NCI-H774 (cell line): ENCODE data around the gene ITGB5.

Source experiments
- DNase-seq: peaks from one replicate; lab custom pipeline; 2025; lab: John Stamatoyannopoulos, UW

ITGB5 gene

GRCh38 chr3:124893526-124893925, 6.4 kb upstream of the ITGB5 start:
- no peak for DNase-seq

- DNase-seq = no peak
These were observed 3.5 kb upstream of the ITGB5 start for GRCh38 chr3:124890573-124891190.

- DNase-seq = no peak
These were observed 1.6 kb upstream of the ITGB5 start for GRCh38 chr3:124888482-124889441.

DNA sequence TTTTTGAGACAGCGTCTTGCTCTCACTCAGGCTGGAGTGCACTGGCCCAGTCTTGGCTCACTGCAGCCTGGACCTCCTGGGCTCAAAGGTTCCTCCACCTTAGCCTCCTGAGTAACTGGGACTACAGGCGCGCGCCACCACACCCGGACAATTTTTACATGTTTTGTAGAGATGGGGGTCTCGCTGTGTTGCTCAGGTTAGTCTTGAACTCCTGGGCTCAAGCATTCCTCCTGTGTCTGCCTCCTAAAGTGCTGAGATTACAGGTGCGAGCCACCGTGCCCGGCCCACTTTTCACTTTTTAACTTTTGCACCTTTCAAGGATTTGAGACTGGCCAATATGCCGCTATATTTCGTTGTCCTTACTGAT, 750 bp upstream of the ITGB5 start:
- no peak for DNase-seq

DNA sequence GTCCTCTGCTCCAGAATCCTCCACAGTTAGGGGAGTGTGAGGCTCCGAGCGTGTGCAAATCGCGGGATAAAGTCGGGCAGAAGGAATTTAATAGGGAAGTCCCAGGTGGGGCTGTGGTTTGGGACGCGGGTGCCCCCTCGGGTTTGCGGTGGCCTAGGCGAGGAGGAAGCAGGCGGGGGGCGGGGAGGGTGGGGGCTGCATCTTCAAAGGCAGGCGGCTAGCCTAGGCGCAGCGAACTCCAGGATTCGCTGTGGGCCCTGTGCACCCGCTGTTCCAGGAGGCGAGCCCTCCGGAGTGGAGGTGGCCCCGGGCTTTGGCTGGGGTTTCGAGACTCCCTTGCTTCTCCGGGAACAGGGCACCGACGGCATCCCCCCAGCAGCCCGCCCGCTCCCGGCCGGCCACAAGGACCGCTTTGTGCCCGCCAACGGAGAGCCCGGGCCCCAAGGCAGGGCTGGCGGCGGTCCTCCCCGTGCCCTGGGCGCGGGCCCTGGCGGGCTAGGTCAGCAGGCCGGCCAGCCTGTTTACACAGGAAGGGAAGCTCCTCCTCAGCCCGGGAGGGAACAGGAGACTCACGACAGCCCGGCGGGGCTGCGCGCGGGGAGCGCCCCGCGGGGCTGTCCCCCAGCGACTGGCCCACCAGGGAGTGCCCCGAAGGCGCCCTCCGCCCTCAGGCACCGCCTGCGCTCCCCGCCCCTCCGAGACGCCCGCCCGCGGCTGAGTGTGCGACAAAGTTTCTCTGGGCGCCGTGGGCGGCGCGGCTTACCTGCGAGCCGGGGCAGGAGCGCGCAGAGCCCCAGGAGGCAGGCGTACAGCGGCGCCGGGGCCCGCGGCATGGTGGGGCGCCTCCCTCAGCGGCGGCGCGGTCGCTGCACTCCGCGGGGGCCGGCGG, 753 bp downstream of the ITGB5 start:
- DNase-seq = no peak

DNA sequence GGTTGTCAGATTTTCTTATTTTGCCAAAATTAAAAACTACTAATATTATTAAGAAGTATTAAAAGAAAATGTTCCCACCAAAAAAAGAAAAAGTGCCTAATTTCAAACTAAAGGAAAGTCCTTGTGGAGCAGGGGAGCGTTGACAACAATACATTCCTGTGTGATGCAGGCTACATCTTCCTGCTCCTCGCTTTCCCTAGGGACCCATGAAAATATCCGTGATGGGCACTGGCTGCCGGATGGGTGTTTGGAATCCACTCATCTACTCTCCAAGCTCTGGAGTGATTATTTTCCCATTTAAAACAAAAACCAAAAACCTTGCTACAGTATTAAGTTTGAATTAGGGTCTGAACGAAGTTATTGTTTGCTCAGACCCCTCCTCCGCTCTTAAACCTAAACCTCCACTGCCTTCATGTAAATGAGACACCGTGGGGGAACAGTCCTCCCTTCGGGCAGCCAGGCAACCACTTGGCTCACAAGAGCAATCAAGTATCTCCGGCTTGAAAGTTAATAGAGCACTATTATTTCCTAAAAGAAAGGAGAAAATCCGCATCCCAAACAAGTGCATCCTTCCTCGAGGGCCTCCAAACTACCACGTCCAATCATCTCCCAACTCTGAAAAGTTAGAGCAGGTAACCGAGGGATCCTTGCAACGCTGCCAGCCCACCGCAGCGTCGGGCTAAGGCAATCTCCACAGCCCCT, 1.5 kb downstream of the ITGB5 start:
- DNase-seq = no peak

DNA sequence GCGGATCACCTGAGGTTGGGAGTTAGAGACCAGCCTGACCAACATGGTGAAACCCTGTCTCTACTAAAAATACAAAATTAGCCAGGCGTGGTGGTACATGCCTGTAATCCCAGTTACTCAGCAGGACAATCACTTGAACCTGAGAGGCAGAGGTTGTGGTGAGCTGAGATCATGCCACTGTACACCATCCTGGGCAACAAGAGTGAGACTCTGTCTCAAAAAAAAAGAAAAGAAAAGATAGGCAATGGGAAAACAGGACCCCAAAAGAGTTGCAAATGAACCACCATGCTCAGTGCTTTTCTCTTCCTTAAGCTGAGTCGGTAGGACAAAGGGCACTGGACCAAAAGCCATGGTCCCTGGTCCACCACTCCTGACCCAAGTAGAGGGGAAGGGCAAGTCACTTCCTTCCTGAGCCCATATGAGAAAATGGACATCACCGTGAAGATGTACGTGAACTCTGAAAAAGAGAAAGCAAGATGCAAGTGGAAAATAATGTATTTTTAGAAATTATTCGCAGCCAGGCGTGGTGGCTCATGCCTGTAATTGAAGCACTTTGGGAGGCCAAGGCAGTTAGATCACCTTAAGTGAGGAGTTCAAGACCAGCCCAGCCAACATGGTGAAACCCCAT, 2.6 kb downstream of the ITGB5 start:
- no peak for DNase-seq

- DNase-seq = no peak
These were observed 3.2 kb downstream of the ITGB5 start for GRCh38 chr3:124883766-124884473.

DNA sequence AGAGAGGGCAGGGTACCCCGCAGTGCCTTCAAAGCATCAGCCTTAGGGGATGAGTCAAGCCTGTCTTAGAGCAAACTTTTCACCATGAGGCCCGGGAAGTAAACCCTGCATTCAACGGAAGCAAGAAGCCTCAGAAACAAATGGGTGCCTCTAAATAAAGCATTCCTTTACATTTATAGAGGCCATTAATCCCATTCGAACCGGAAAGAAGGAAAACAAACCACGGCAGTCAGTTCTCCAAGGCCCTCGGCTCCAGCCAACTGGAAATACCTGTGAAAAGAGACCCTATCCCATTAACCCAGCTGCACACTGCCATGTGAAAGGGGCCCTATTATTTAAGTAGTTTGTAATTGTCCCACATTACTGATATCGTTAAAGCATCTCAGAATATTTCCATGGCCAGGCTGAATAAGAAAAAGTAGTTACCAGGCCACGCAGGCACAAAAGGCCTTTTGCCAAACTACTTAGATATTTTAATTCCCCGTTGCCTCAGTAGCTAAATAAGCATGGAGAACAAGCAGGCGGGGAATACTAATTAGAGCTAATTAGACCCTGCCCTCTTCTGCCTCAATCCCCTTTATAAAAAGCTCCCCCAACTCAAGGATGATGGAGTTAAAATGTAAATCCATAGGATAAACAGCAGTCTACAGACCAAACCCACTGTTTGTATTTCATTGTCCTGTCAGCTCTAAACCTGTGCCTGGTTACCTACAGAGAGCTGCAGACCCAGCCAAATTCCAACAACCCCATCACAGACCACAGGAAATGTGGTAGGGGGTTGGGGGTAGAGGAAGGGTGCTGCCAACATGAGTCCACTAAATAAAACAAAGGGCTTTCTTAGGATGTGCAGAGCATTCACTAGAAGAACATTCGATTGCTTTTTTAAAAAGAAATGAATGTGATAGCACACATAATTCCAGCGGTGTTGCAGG, 4.1 kb downstream of the ITGB5 start:
- no peak for DNase-seq

DNA sequence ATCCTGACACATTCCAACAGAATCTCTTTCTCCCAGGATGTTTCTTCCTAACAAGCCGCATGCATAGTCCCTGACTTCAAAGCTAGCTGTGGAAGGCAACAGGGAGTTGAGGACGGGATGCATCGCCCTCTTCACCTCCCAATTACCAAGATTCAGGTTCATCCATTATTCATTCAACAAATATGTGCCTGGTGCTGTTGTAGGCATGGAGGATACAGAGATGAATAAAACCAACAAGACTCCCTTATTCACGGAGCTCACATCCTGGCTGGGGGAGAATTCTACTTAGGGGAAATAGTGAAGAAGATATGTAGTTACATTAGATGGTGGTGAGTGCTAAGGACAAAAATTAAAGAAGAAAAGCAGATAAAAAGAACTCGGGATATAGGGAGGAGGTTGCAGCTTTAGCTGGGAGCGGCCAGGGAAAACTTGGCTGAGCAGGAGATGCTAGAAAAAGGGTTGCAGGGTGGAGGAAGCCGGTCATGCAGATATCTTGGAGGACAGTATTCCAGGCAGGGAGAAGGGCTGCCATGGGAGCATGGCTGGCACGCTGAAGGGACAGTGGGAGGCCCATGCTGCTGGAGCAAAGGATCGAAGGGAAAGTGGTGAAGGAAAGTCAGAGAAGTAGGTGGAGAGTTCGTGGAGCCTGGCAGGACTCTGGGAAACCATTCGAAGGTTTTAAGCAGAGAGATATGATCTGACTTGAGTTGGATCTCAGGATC, 5.0 kb downstream of the ITGB5 start:
- DNase-seq = no peak

- no peak for DNase-seq
These were observed 7.9 kb downstream of the ITGB5 start for GRCh38 chr3:124879337-124879680.

DNA sequence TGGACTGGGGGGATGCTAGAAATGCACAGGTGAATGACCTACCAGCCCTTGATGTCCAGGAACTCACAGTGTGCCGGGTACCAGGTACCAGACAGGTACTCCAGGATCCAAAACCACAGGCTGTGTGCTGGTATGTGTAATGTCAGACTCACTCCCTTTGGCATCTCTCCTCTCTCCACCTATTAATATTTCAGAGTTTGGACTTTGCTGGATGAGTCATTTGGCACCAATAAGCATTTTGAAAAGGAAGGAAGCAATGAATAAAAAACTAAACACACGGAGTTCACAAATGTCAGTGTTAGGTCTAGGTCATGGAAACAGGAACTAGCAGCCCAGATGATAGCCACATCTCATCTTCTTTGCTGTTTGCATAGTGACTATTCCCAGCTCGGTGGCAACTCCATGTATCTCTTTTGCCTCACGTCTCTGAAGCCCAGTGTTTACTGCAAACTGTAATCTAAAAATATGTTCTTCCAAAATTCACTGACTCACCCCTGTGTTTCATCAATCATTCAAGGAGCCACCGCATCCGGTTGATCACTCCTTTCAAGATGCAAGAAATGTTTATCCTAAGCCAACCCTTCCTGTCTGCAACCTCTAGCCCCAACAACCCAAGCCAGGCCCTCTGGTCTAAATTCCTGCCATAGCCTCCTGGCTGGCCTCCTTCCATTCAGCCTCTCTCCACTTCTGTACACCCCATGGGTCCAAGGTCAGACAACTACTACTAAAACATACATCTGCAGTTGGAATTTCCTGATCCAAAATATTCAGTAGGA, 8.4 kb downstream of the ITGB5 start:
- DNase-seq = no peak

- no peak for DNase-seq
These were observed 9.5 kb downstream of the ITGB5 start for GRCh38 chr3:124877674-124878073.

DNA sequence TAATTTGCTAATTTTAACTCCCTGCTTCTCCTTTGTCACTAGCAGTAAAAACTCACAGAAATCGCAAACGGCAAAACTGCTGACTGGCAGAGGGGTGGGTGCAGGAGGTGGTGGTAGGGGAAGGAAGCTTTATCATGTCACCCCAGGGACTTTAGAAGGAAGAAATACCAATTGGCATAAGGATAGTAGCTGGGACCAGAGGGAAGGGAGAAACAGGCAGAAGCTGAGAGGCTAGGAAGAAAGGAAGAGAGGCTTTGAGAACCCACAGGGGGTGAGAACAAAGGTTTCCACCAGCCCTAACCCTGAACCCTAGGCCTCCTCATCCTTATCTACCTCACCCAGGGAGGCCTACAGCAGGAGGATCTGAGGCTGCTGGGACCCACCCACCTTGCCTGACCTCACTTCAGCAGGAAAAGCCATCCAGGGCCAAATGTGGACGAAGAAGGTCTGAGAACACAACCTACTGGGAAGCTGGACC, 10.7 kb downstream of the ITGB5 start:
- DNase-seq = no peak

DNA sequence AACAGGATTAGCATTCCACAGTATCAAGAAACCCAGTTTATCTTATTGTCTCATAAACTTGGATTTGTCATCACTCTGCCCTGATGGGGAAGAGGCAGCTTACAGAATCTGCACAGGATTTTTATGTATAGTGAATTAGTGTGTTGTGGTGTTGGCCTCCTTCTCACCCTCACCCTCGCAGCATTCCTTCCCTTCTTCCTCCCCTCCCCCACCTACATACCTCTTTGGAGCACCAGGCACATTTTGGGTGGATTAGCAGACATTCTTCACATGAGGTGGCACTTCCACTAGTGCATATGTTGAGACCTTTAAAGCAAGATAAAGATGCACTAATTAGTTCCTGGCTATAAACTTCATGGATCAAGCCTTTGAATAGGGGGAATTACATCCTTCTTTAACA, 13.9 kb downstream of the ITGB5 start:
- no peak for DNase-seq

- no peak for DNase-seq
These were observed 19.7 kb downstream of the ITGB5 start for GRCh38 chr3:124867511-124867910.

GRCh38 chr3:124862006-124862405, 25.2 kb downstream of the ITGB5 start:
- no peak for DNase-seq

- DNase-seq = no peak
These were observed 26.1 kb downstream of the ITGB5 start for GRCh38 chr3:124861041-124861440.
